ENCODE data around the gene RPSA.

DNA sequence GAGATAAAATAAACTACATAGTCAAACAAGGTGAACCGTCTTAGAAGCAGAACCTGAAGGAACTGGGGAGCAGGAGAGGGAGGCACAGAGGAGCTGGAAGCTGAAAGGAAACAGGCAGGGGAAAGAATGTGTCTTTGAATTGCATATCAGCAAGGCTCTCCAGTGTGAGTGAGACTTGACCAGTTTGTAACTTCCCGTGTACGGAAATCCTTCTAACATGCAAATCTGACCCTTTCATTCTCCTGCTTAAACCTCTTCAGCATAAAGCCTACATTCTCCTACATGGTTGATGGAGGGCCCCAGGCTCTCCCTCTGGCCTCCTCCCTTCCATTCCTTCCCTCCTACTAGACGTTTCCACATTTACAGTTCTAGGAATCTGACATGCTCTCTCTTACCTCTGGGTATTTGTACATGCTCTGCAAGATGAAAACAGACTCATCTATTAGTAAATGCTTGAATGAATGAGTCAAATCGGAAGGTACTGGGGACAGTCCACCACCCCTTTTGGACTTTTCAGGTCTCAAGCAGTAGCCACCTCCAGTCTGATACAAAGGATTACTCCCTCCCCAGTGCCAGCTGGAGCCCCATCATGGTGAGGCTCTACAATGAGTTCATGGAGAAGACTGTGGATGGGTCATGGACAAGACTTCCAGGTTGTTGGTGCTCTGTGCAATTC, 29.4 kb upstream of the RPSA start:
- TF ChIP-seq POLR2A (IDR thresholded peaks at IDR 0.05): no peak
- TF ChIP-seq, protein P1, sequence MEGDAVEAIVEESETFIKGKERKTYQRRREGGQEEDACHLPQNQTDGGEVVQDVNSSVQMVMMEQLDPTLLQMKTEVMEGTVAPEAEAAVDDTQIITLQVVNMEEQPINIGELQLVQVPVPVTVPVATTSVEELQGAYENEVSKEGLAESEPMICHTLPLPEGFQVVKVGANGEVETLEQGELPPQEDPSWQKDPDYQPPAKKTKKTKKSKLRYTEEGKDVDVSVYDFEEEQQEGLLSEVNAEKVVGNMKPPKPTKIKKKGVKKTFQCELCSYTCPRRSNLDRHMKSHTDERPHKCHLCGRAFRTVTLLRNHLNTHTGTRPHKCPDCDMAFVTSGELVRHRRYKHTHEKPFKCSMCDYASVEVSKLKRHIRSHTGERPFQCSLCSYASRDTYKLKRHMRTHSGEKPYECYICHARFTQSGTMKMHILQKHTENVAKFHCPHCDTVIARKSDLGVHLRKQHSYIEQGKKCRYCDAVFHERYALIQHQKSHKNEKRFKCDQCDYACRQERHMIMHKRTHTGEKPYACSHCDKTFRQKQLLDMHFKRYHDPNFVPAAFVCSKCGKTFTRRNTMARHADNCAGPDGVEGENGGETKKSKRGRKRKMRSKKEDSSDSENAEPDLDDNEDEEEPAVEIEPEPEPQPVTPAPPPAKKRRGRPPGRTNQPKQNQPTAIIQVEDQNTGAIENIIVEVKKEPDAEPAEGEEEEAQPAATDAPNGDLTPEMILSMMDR (IDR thresholded peaks at IDR 0.05): no peak
